Endothelial cell of umbilical vein (primary cell): Measurements from ENCODE around the gene PLAA. TPM values are rescaled to one million over a fixed set of nuclear protein-coding genes. Genes with fewer than 3 reads are reported as not detected.

Experiments used
- BruUV-seq: library from RNA; stranded (reverse); fragments of 400-500 nt; replicated peaks from 2 replicates; lab custom pipeline; 2021; lab: Mats Ljungman, UMichigan
- CTCF ChIA-PET: fragments of 300-600, 350-600 bp; sonication (Branson Sonifier 250); formaldehyde crosslinking; loops from one replicate; lab custom pipeline; 2021; ENCODE audit warnings: antibody characterized with exemption, inconsistent platforms; lab: Charles Lee
- POLR2A ChIA-PET: fragments of 300-600, 350-600 bp; sonication (Branson Sonifier 250); formaldehyde crosslinking; loops from one replicate; lab custom pipeline; 2021; ENCODE audit warnings: antibody characterized with exemption, inconsistent platforms; lab: Charles Lee
- DNase-seq: peaks from one replicate; pipeline ENCODE4 v3.0.0-alpha.2; 2011; ENCODE audit warnings: low read depth, low spot score
- FAIRE-seq: peaks from 2 replicates; lab custom pipeline; 2011; peaks lifted over from hg19 to GRCh38; lab: Jason Lieb, UNC
- H2AFZ ChIP-seq: 2 replicates; pipeline ENCODE4 v1.6.0; 2012; ENCODE audit warnings: low read depth, low read length, control low read depth, inconsistent platforms
- H3K27ac ChIP-seq: 2 replicates; pipeline ENCODE4 v1.5.1; 2011; ENCODE audit warnings: low read depth, mild to moderate bottlenecking, control low read depth, low read length, moderate library complexity; ENCODE audit not compliant: insufficient read depth
- H3K27me3 ChIP-seq, 2 experiments: 2 replicates each; pipeline versions ENCODE4 v1.6.0 to v1.6.1; 2011; ENCODE audit warnings: low read length in 2 of 2, mixed read lengths in 1 of 2; ENCODE audit not compliant: control insufficient read depth in 2 of 2, insufficient read depth in 2 of 2
- H3K36me3 ChIP-seq, 2 experiments: 2 replicates in 1 of 2; 3 replicates in 1 of 2; pipeline ENCODE4 v1.5.1; 2011; ENCODE audit warnings: low read length in 2 of 2, mild to moderate bottlenecking in 1 of 2, moderate library complexity in 1 of 2; ENCODE audit not compliant: control insufficient read depth in 2 of 2, insufficient read depth in 2 of 2; ENCODE audit errors: extremely low read depth in 1 of 2
- H3K4me1 ChIP-seq: 3 replicates; pipeline ENCODE4 v1.5.1; 2011; ENCODE audit warnings: mild to moderate bottlenecking, low read length; ENCODE audit not compliant: control insufficient read depth, insufficient read depth; ENCODE audit errors: extremely low read depth
- H3K4me2 ChIP-seq: 2 replicates; pipeline ENCODE4 v1.6.1; 2011; ENCODE audit warnings: low read length, control low read depth, mixed read lengths; ENCODE audit not compliant: insufficient read depth
- H3K4me3 ChIP-seq, 3 experiments: fragments of 200-600 bp in 1 of 3; sonication (generic), shearing (Covaris generic) in 1 of 3; replicated peaks in 1 of 3; 2 replicates each; pipeline ENCODE4 v1.5.1; 2011 to 2016; ENCODE audit warnings: control low read depth in 3 of 3, low read length in 3 of 3, mild to moderate bottlenecking in 2 of 3, inconsistent platforms in 1 of 3, low read depth in 1 of 3, moderate library complexity in 1 of 3; ENCODE audit not compliant: insufficient read depth in 1 of 3
- H3K79me2 ChIP-seq: 2 replicates; pipeline ENCODE4 v1.6.0; 2012; ENCODE audit warnings: low read length, inconsistent platforms; ENCODE audit not compliant: control insufficient read depth, insufficient read depth
- H3K9ac ChIP-seq: replicated peaks from 2 replicates; pipeline ENCODE3; 2011; ENCODE audit warnings: low read length, control low read depth; ENCODE audit not compliant: insufficient read depth; ENCODE audit errors: extremely low read depth
- H3K9me1 ChIP-seq: replicated peaks from 3 replicates; pipeline ENCODE4 v1.6.0; 2011; ENCODE audit warnings: mild to moderate bottlenecking, low read length; ENCODE audit not compliant: control insufficient read depth, insufficient read depth; ENCODE audit errors: extremely low read depth
- H3K9me3 ChIP-seq: replicated peaks from 2 replicates; pipeline ENCODE4 v1.5.1; 2012; ENCODE audit warnings: low read length, inconsistent platforms; ENCODE audit not compliant: control insufficient read depth, insufficient read depth
- H4K20me1 ChIP-seq: replicated peaks from 2 replicates; pipeline ENCODE3; 2011; ENCODE audit warnings: mild to moderate bottlenecking, low read length; ENCODE audit not compliant: control insufficient read depth, insufficient read depth; ENCODE audit errors: extremely low read depth
- EZH2 ChIP-seq: IDR thresholded peaks from 2 replicates; pipeline ENCODE4 v1.6.1; 2012; ENCODE audit warnings: borderline replicate concordance, low read depth, mild to moderate bottlenecking, moderate library complexity, low read length, inconsistent platforms; ENCODE audit not compliant: severe bottlenecking
- FOS ChIP-seq: IDR thresholded peaks from 2 replicates; pipeline ENCODE4 v1.6.1; 2011; ENCODE audit warnings: mild to moderate bottlenecking, low read length, moderate library complexity, borderline replicate concordance; ENCODE audit not compliant: insufficient read depth
- GATA2 ChIP-seq: IDR thresholded peaks from 2 replicates; pipeline ENCODE4 v1.7.0; 2011; ENCODE audit warnings: low read depth, mild to moderate bottlenecking, moderate library complexity, mixed read lengths, low read length; ENCODE audit not compliant: insufficient read length, insufficient read depth
- JUN ChIP-seq: IDR thresholded peaks from 2 replicates; pipeline ENCODE4 v1.6.1; 2011; ENCODE audit warnings: borderline replicate concordance, low read depth; ENCODE audit not compliant: insufficient read length, insufficient read depth
- MYC ChIP-seq: IDR thresholded peaks from one replicate; pipeline ENCODE4 v1.6.1; 2011; ENCODE audit warnings: mild to moderate bottlenecking, low read depth, low read length
- POLR2A ChIP-seq: IDR thresholded peaks from 2 replicates; pipeline ENCODE4 v1.6.1; 2012; ENCODE audit warnings: low read depth, mild to moderate bottlenecking, control low read depth, low read length
- POLR2AphosphoS5 ChIP-seq: IDR thresholded peaks from 2 replicates; pipeline ENCODE4 v1.6.1; 2012; ENCODE audit warnings: low read depth, mild to moderate bottlenecking, control low read depth, low read length, moderate library complexity; ENCODE audit not compliant: insufficient read depth
- dilution Hi-C: fragments of 300-500 bp; cut with MboI; formaldehyde crosslinking; loops from one replicate; pipeline ENCODE4 v1.15.0; 2019; ENCODE audit warnings: low sequenced_read_pairs; ENCODE audit not compliant: extremely low pct_ligation_motif_present
- intact Hi-C: fragments of 100-400 bp; cut with micrococcal nuclease; formaldehyde crosslinking; loops from one replicate; pipeline ENCODE4 v1.10.0; 2022
- polyA plus RNA-seq, 4 experiments: library from polyadenylated mRNA; depleted of rRNA in 3 of 4; stranded (reverse) in 3 of 4; unstranded in 1 of 4; fragments of >200 nt; gene quantifications; 2 replicates each; pipeline versions ENCODE4 v1.2.1 to v1.2.3, GENCODE V29; 2011 to 2012; ENCODE audit warnings: missing spikeins in 1 of 4
- total RNA-seq: library from RNA; stranded (reverse); gene quantifications from 2 replicates; pipeline ENCODE4 v1.2.3, GENCODE V29; 2021
- TF ChIP-seq, protein P1 (sequence below): IDR thresholded peaks from 2 replicates; pipeline ENCODE4 v1.6.1; 2011; ENCODE audit not compliant: insufficient read depth, insufficient read length
- TF ChIP-seq, protein P2 (sequence below), 2 donors: IDR thresholded peaks; 1 replicate in 1 of 2; 2 replicates in 1 of 2; pipeline ENCODE4 v1.5.1; 2011; ENCODE audit warnings: low read length in 2 of 2, mild to moderate bottlenecking in 2 of 2, moderate library complexity in 2 of 2, control low read depth in 1 of 2, inconsistent platforms in 1 of 2, low read depth in 1 of 2; ENCODE audit not compliant: insufficient read depth in 1 of 2; ENCODE audit errors: extremely low read depth in 1 of 2

Gene PLAA
- total and polyA plus RNA-seq, 2 donors (not counting 3 experiments of a cell fraction or from before 2014, with no cell fraction given): 15.6 to 36.9 TPM

DNA sequence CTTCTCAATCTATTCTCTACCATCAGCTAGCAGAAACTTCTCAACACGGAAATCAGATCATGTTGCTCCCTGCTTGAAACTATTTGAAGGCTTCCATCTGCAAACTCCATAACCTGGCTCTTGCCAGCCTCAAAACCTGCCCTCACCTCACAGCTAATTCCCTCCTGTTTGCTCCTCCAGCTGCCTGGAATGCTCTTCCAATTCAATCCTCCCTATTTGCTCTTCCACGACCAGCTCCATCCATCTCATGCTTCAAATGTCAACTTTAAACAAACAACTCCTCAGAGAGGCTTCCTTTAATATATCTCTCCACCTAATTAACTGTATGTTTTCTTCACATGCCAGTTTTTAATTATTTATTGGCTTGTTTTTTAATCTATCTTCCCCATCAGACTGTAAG is 1.5 kb downstream of the PLAA start:
- no peak for FAIRE-seq
- intact Hi-C loops (loop anchor here (5.0 kb wide), 1 partner anchor 172 kb away; no protein-coding TSS in a partner anchor), dilution Hi-C loops (no loop called here)
- no TSS peak for BruUV-seq
- CTCF ChIA-PET: interaction anchor here (0.8 kb wide), 1 partner anchor 54 kb away, joined by 3 read pairs; no protein-coding TSS in a partner anchor
- no peaks in the 10 kb centered on the region for H3K9me3 ChIP-seq
- H3K36me3 ChIP-seq: no peaks in the 10 kb centered on the region
- H3K9me1 ChIP-seq: no peaks in the 10 kb centered on the region
- DNase-seq: no peak
- peak overlapping the region; percentile 90 for H3K4me2 ChIP-seq
- peak overlapping the region; percentile 90 for H3K9ac ChIP-seq
- peaks cover 63% of the 10 kb centered on the region for H3K79me2 ChIP-seq
- TF ChIP-seq POLR2AphosphoS5: no peak
- TF ChIP-seq MYC: no peak
- no peak for TF ChIP-seq FOS
- TF ChIP-seq, protein P1, sequence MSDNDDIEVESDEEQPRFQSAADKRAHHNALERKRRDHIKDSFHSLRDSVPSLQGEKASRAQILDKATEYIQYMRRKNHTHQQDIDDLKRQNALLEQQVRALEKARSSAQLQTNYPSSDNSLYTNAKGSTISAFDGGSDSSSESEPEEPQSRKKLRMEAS: no peak
- TF ChIP-seq GATA2: no peak
- no peak for TF ChIP-seq EZH2
- no peak for TF ChIP-seq POLR2A
- no peak for TF ChIP-seq JUN
- TF ChIP-seq, protein P2, sequence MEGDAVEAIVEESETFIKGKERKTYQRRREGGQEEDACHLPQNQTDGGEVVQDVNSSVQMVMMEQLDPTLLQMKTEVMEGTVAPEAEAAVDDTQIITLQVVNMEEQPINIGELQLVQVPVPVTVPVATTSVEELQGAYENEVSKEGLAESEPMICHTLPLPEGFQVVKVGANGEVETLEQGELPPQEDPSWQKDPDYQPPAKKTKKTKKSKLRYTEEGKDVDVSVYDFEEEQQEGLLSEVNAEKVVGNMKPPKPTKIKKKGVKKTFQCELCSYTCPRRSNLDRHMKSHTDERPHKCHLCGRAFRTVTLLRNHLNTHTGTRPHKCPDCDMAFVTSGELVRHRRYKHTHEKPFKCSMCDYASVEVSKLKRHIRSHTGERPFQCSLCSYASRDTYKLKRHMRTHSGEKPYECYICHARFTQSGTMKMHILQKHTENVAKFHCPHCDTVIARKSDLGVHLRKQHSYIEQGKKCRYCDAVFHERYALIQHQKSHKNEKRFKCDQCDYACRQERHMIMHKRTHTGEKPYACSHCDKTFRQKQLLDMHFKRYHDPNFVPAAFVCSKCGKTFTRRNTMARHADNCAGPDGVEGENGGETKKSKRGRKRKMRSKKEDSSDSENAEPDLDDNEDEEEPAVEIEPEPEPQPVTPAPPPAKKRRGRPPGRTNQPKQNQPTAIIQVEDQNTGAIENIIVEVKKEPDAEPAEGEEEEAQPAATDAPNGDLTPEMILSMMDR (IDR thresholded peaks at IDR 0.05; ENCODE audit: extremely low read depth in 1 of 2, insufficient read depth in 1 of 2, low read depth in 1 of 2, low read length in 2 of 2): no peak
- peaks cover 15% of the 10 kb centered on the region for H3K4me1 ChIP-seq
- H3K4me3 ChIP-seq: peak overlapping the region in 2 of 3 experiments; percentile 29 to 90
- peaks cover 2% of the 10 kb centered on the region for H4K20me1 ChIP-seq
- H3K27me3 ChIP-seq: no peaks in the 10 kb centered on the region
- H3K27ac ChIP-seq: no peak overlapping the region
- H2AFZ ChIP-seq: no peak overlapping the region
- POLR2A ChIA-PET: no interaction called here
